ENCODE measurements around the gene WDR5B. TPM values are rescaled to one million over a fixed set of nuclear protein-coding genes. Genes with fewer than 3 reads are reported as not detected.

WDR5B gene
- total RNA-seq, 1 donor from 2014 or later: 6.2 TPM

- Mint-ChIP-seq H3K9me3 (no peaks in the 10 kb centered on the region), H3K27ac (no peak overlapping the region), H3K4me3 (no peak overlapping the region), H3K36me3 (peaks cover 12% of the 10 kb centered on the region), H3K27me3 (ENCODE audit: low read depth) (no peaks in the 10 kb centered on the region), H3K4me1 (peaks cover 2% of the 10 kb centered on the region)
- no peak for TF ChIP-seq CTCF (IDR thresholded peaks at IDR 0.05; ENCODE audit: unreplicated experiment)
- DNase-seq (ENCODE audit: low spot score in 2 of 2, unreplicated experiment in 2 of 2): no peak
Observed at GRCh38 chr3:122407946-122408345, 7.9 kb downstream of the WDR5B start.

- no peaks in the 10 kb centered on the region for H3K27me3 Mint-ChIP-seq (ENCODE audit: low read depth)
- no peaks in the 10 kb centered on the region for H3K9me3 Mint-ChIP-seq
- no peak overlapping the region for H3K4me3 Mint-ChIP-seq
- no peak overlapping the region for H3K27ac Mint-ChIP-seq
- H3K4me1 Mint-ChIP-seq: no peaks in the 10 kb centered on the region
- H3K36me3 Mint-ChIP-seq: peaks cover 12% of the 10 kb centered on the region
- no peak for TF ChIP-seq CTCF (IDR thresholded peaks at IDR 0.05; ENCODE audit: unreplicated experiment)
- DNase-seq (ENCODE audit: low spot score in 2 of 2, unreplicated experiment in 2 of 2): no peak
Observed at GRCh38 chr3:122406198-122406597, 9.7 kb downstream of the WDR5B start.

GRCh38 chr3:122405015-122405414, 10.8 kb downstream of the WDR5B start:
- no peaks in the 10 kb centered on the region for H3K9me3 Mint-ChIP-seq

GRCh38 chr3:122403489-122403888, 12.4 kb downstream of the WDR5B start:
- H3K27me3 Mint-ChIP-seq (ENCODE audit: low read depth): no peaks in the 10 kb centered on the region
- H3K9me3 Mint-ChIP-seq: no peaks in the 10 kb centered on the region
- DNase-seq (ENCODE audit: low spot score in 2 of 2, unreplicated experiment in 2 of 2): no peak
- no peak for TF ChIP-seq CTCF (IDR thresholded peaks at IDR 0.05; ENCODE audit: unreplicated experiment)
- H3K36me3 Mint-ChIP-seq: peaks cover 11% of the 10 kb centered on the region
- no peak overlapping the region for H3K27ac Mint-ChIP-seq
- no peaks in the 10 kb centered on the region for H3K4me1 Mint-ChIP-seq
- H3K4me3 Mint-ChIP-seq: no peak overlapping the region

More at GRCh38 chr3:122405015-122405414, 10.8 kb downstream of the WDR5B start:
- no peaks in the 10 kb centered on the region for H3K27me3 Mint-ChIP-seq (ENCODE audit: low read depth)
- no peaks in the 10 kb centered on the region for H3K4me1 Mint-ChIP-seq
- H3K36me3 Mint-ChIP-seq: peaks cover 11% of the 10 kb centered on the region
- no peak overlapping the region for H3K27ac Mint-ChIP-seq
- no peak overlapping the region for H3K4me3 Mint-ChIP-seq
- no peak for TF ChIP-seq CTCF (IDR thresholded peaks at IDR 0.05; ENCODE audit: unreplicated experiment)
- no peak for DNase-seq (ENCODE audit: low spot score in 2 of 2, unreplicated experiment in 2 of 2)

- Mint-ChIP-seq H3K4me1 (peaks cover 12% of the 10 kb centered on the region), H3K27ac (no peak overlapping the region), H3K9me3 (no peaks in the 10 kb centered on the region), H3K27me3 (ENCODE audit: low read depth) (no peaks in the 10 kb centered on the region), H3K36me3 (no peaks in the 10 kb centered on the region), H3K4me3 (no peak overlapping the region)
- DNase-seq (ENCODE audit: low spot score in 2 of 2, unreplicated experiment in 2 of 2): no peak
- no peak for TF ChIP-seq CTCF (IDR thresholded peaks at IDR 0.05; ENCODE audit: unreplicated experiment)
Observed at GRCh38 chr3:122398920-122399319, 16.9 kb downstream of the WDR5B start.

- no peak for TF ChIP-seq CTCF (IDR thresholded peaks at IDR 0.05; ENCODE audit: unreplicated experiment)
- Mint-ChIP-seq H3K4me3 (no peak overlapping the region), H3K27ac (no peak overlapping the region), H3K36me3 (no peaks in the 10 kb centered on the region), H3K4me1 (peaks cover 23% of the 10 kb centered on the region), H3K9me3 (no peaks in the 10 kb centered on the region), H3K27me3 (ENCODE audit: low read depth) (no peaks in the 10 kb centered on the region)
- no peak for DNase-seq (ENCODE audit: low spot score in 2 of 2, unreplicated experiment in 2 of 2)
Observed at GRCh38 chr3:122397201-122397600, 18.7 kb downstream of the WDR5B start.
